Stomach (tissue), 4 donors: Measurements from ENCODE around the gene PIEZO2.

Experiments used
- EP300 ChIP-seq: sonication (generic); formaldehyde crosslinking; IDR thresholded peaks from one replicate; pipeline ENCODE4 v1.6.1; 2017; ENCODE audit warnings: antibody characterized with exemption
- POLR2A ChIP-seq, 4 donors: fragments of 450-650 bp; IDR thresholded peaks; one replicate each; pipeline ENCODE4 v1.6.1; 2016; ENCODE audit warnings: antibody characterized with exemption in 4 of 4, control low read depth in 2 of 4, mild to moderate bottlenecking in 1 of 4, moderate library complexity in 1 of 4
- POLR2AphosphoS5 ChIP-seq, 3 donors: sonication (generic); formaldehyde crosslinking; IDR thresholded peaks; one replicate each; pipeline ENCODE4 v1.6.1; 2016; ENCODE audit warnings: antibody characterized with exemption in 3 of 3
- TF ChIP-seq, protein P1 (sequence below), 7 experiments: fragments of 450-650 bp in 4 of 7; fragments of 200-600 bp in 3 of 7; sonication (generic) in 3 of 7; IDR thresholded peaks; one replicate each; pipeline ENCODE4 v1.5.1; 2016 to 2019; ENCODE audit warnings: antibody characterized with exemption in 7 of 7, control low read depth in 2 of 7, mild to moderate bottlenecking in 1 of 7

DNA sequence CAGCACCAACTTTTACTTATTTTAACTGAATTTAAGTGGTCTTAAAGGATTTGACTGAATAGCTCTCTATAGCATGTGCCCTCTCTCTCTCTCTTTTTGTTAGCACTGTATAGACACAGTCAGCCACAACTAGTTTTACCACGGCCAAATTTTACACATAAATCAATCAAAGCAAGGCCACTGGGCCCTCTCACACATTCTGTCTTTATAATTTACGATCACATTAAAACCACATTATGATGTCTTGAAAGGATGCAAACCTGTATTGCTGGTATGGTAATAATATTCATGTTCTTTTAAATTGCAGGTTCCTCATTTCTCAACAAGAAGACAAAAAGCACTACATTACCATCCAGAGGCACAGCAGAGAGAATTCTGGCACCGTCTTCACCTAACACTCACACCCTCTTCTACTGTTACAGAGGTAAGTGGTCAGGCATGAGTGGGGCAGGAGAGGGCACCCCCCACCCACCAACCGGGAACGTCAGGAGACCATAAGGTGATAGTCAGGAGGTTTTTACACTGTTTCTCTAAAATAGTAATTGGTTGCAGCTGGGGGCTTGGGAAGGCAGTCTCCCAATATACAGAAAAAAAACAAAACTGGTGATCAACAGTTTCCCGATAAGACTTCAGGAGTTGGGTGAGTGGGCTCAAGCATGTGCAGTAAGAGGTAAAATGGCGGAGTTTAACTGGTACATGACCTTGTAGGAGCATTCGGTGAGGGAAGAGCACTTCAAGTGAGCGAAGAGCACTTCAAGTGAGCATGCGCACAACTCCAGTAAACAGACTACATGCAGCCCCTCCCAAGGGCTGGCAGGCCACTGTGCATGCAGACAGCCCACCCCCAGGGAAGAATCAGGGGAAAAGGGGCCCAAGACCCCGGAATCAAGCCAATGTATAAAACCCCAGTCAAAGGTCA, 296.7 kb downstream of the PIEZO2 start:
- TF ChIP-seq EP300 (no peak), POLR2A (IDR thresholded peaks at IDR 0.05) (no peak), POLR2AphosphoS5 (IDR thresholded peaks at IDR 0.05) (no peak)
- TF ChIP-seq, protein P1, sequence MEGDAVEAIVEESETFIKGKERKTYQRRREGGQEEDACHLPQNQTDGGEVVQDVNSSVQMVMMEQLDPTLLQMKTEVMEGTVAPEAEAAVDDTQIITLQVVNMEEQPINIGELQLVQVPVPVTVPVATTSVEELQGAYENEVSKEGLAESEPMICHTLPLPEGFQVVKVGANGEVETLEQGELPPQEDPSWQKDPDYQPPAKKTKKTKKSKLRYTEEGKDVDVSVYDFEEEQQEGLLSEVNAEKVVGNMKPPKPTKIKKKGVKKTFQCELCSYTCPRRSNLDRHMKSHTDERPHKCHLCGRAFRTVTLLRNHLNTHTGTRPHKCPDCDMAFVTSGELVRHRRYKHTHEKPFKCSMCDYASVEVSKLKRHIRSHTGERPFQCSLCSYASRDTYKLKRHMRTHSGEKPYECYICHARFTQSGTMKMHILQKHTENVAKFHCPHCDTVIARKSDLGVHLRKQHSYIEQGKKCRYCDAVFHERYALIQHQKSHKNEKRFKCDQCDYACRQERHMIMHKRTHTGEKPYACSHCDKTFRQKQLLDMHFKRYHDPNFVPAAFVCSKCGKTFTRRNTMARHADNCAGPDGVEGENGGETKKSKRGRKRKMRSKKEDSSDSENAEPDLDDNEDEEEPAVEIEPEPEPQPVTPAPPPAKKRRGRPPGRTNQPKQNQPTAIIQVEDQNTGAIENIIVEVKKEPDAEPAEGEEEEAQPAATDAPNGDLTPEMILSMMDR (IDR thresholded peaks at IDR 0.05), result no peak
